ENCODE measurements around the gene PFDN2. TPM values are rescaled to one million over a fixed set of nuclear protein-coding genes. Genes with fewer than 3 reads are reported as not detected.

Gene PFDN2
- total and polyA plus RNA-seq, 10 of the 15 experiments (the other 5 are each of a cell fraction or from before 2014, with no cell fraction given): 30.0 to 141 (median 80.5) TPM

- intact Hi-C loops (cut with micrococcal nuclease; ENCODE audit: unreplicated experiment) (no loop called here), in situ Hi-C loops (cut with MboI) (no loop called here)
- Histone ChIP-seq H3K4me3 (no peak overlapping the region), H3K27ac (ENCODE audit: control insufficient read depth, insufficient read depth) (no peak overlapping the region), H3K4me1 (ENCODE audit: control insufficient read depth, insufficient read depth, low read length) (peaks cover 27% of the 10 kb centered on the region), H3K4me2 (ENCODE audit: control insufficient read depth, insufficient read depth) (no peak overlapping the region), H2AFZ (ENCODE audit: control insufficient read depth, low read depth, low read length) (no peak overlapping the region), H3K9me3 (replicated peaks; ENCODE audit: control insufficient read depth, insufficient read depth, low read length) (no peaks in the 10 kb centered on the region), H3K27me3 (replicated peaks in 1 of 2; ENCODE audit: control insufficient read depth in 2 of 2, insufficient read depth in 2 of 2, low read length in 1 of 2) (no peaks in the 10 kb centered on the region), H3K36me3 (ENCODE audit: control insufficient read depth in 2 of 2, insufficient read depth in 2 of 2, low read length in 1 of 2) (peaks cover 4 to 11% of the 10 kb centered on the region in 2 experiments), H3K9ac (ENCODE audit: control insufficient read depth, insufficient read depth, low read length) (no peak overlapping the region), H3K79me2 (ENCODE audit: control insufficient read depth, insufficient read depth, low read length) (peaks cover 3% of the 10 kb centered on the region), H4K20me1 (ENCODE audit: control insufficient read depth, insufficient read depth) (no peaks in the 10 kb centered on the region)
- TF ChIP-seq ATF2 (IDR thresholded peaks at IDR 0.05; ENCODE audit: low read length): no peak
- FAIRE-seq (no peak), ATAC-seq (no peak), DNase-seq (ENCODE audit: low read depth, low spot score) (no peak)
- no TSS peak for BruUV-seq (replicated peaks)
- RAD21 ChIA-PET (ENCODE audit: unreplicated experiment): interaction anchor here (2.0 kb wide), 1 partner anchor 39 kb away, joined by 5 read pairs; no protein-coding TSS in a partner anchor
- CTCF ChIA-PET: interaction anchor here (0.8 to 7.6 kb wide), 7 partner anchors 11 to 149 kb away, joined by 3 to 147 read pairs (median 3); no protein-coding TSS in a partner anchor
- SMC1A ChIA-PET (ENCODE audit: uncharacterized antibody, unreplicated experiment): interaction anchor here (0.7 to 4.8 kb wide), 6 partner anchors 12 to 147 kb away, joined by 3 to 70 read pairs (median 4); partner anchors contain the start of genes F11R, NIT1 and PFDN2
- POLR2A ChIA-PET: interaction anchor here (0.6 to 1.2 kb wide), 4 partner anchors 12 to 105 kb away, joined by 3 to 4 read pairs (median 4); no protein-coding TSS in a partner anchor
- 97% methylated on average over 2 of the region's 2 CpGs for WGBS (ENCODE audit: insufficient coverage, insufficient replicate concordance, low lambda C conversion rate, missing lambda C conversion rate)
Measured at GRCh38 chr1:161100556-161100955, 17.3 kb downstream of the PFDN2 start.

- peak overlapping the region; percentile 98 for H3K4me2 ChIP-seq (ENCODE audit: control insufficient read depth, insufficient read depth)
- no peaks in the 10 kb centered on the region for H3K27me3 ChIP-seq (replicated peaks in 1 of 2; ENCODE audit: control insufficient read depth in 2 of 2, insufficient read depth in 2 of 2, low read length in 1 of 2)
- H3K4me3 ChIP-seq: peak overlapping the region; percentile 74; the same call in 1 of the 2 replicates
- no peak overlapping the region; the same call in 1 of the 2 replicates for H3K27ac ChIP-seq (ENCODE audit: control insufficient read depth, insufficient read depth)
- SMC1A ChIA-PET (ENCODE audit: uncharacterized antibody, unreplicated experiment): interaction anchor here (0.7 to 7.0 kb wide), 9 partner anchors 13 to 125 kb away, joined by 3 to 110 read pairs (median 3); partner anchors contain the start of gene ARHGAP30
- POLR2A ChIA-PET: interaction anchor here (0.5 to 5.6 kb wide), 9 partner anchors 13 to 129 kb away, joined by 3 to 66 read pairs (median 5); partner anchors contain the start of genes ARHGAP30, NIT1, PFDN2 and USF1
- TF ChIP-seq SREBF2 (IDR thresholded peaks at IDR 0.05; ENCODE audit: low read length) (no peak), MTA3 (IDR thresholded peaks at IDR 0.05; ENCODE audit: borderline replicate concordance, low read length) (no peak), POLR2A (IDR thresholded peaks at IDR 0.05; ENCODE audit: low read depth, low read length) (0 out of 2 replicates have a peak, but pooled peaks have one; percentile 9), REST (IDR thresholded peaks at IDR 0.05; ENCODE audit: low read depth, low read length) (no peak)
- ATAC-seq (no peak), DNase-seq (ENCODE audit: low read depth, low spot score) (no peak), FAIRE-seq (no peak)
- H4K20me1 ChIP-seq (ENCODE audit: control insufficient read depth, insufficient read depth): no peaks in the 10 kb centered on the region
- H3K36me3 ChIP-seq (ENCODE audit: control insufficient read depth in 2 of 2, insufficient read depth in 2 of 2, low read length in 1 of 2): peaks cover 4 to 11% of the 10 kb centered on the region in 2 experiments
- CTCF ChIA-PET: interaction anchor here (0.8 to 7.6 kb wide), 13 partner anchors 13 to 283 kb away, joined by 3 to 181 read pairs (median 10); partner anchors contain the start of genes ARHGAP30, ITLN2, NIT1 and PFDN2
- no peaks in the 10 kb centered on the region for H3K9me3 ChIP-seq (replicated peaks; ENCODE audit: control insufficient read depth, insufficient read depth, low read length)
- intact Hi-C loops (cut with micrococcal nuclease; ENCODE audit: unreplicated experiment) (no loop called here), in situ Hi-C loops (cut with MboI) (no loop called here)
- H3K79me2 ChIP-seq (ENCODE audit: control insufficient read depth, insufficient read depth, low read length): no peaks in the 10 kb centered on the region; the same call in 1 of the 2 replicates
- RAD21 ChIA-PET (ENCODE audit: unreplicated experiment): interaction anchor here (0.7 to 6.7 kb wide), 6 partner anchors 28 to 283 kb away, joined by 3 to 90 read pairs (median 5); partner anchors contain the start of genes ARHGAP30 and USF1
- 92% methylated on average over 9 of the region's 9 CpGs for WGBS (ENCODE audit: insufficient coverage, insufficient replicate concordance, low lambda C conversion rate, missing lambda C conversion rate)
- peaks cover 29% of the 10 kb centered on the region for H3K4me1 ChIP-seq (ENCODE audit: control insufficient read depth, insufficient read depth, low read length)
- no peak overlapping the region for H3K9ac ChIP-seq (ENCODE audit: control insufficient read depth, insufficient read depth, low read length)
- H2AFZ ChIP-seq (ENCODE audit: control insufficient read depth, low read depth, low read length): no peak overlapping the region
- BruUV-seq (replicated peaks): no TSS peak
Measured at GRCh38 chr1:161099090-161099802, 18.6 kb downstream of the PFDN2 start.
